NCI-H187 (cell line): ENCODE measurements around the gene PLCH1.

ENCODE experiments used
- DNase-seq, 2 experiments: peaks; one replicate each; lab custom pipeline; 2025; lab: John Stamatoyannopoulos, UW

PLCH1 gene

GRCh38 chr3:155457591-155457990 lies 287.3 kb downstream of the PLCH1 start:
- no peak for DNase-seq

GRCh38 chr3:155455765-155456164 lies 289.1 kb downstream of the PLCH1 start:
- DNase-seq = no peak

GRCh38 chr3:155453512-155453911 lies 291.4 kb downstream of the PLCH1 start:
- DNase-seq = no peak

- no peak for DNase-seq
Observed at GRCh38 chr3:155449613-155450267, 295.1 kb downstream of the PLCH1 start.

GRCh38 chr3:155448531-155448930 lies 296.3 kb downstream of the PLCH1 start:
- no peak for DNase-seq

GRCh38 chr3:155446366-155446765 lies 298.5 kb downstream of the PLCH1 start:
- no peak for DNase-seq

GRCh38 chr3:155444771-155445170 lies 300.1 kb downstream of the PLCH1 start:
- DNase-seq = no peak

GRCh38 chr3:155443815-155444214 lies 301.1 kb downstream of the PLCH1 start:
- DNase-seq = no peak

- no peak for DNase-seq
Observed at GRCh38 chr3:155442072-155442471, 302.8 kb downstream of the PLCH1 start.

GRCh38 chr3:155441506-155441905 lies 303.4 kb downstream of the PLCH1 start:
- DNase-seq = no peak

GRCh38 chr3:155441026-155441425 lies 303.8 kb downstream of the PLCH1 start:
- DNase-seq = no peak

- no peak for DNase-seq
Observed at GRCh38 chr3:155435821-155436220, 309.1 kb downstream of the PLCH1 start.

- no peak for DNase-seq
Observed at GRCh38 chr3:155431856-155432570, 312.9 kb downstream of the PLCH1 start.

- DNase-seq = no peak
Observed at GRCh38 chr3:155428563-155428962, 316.3 kb downstream of the PLCH1 start.

GRCh38 chr3:155426524-155427230 lies 318.2 kb downstream of the PLCH1 start:
- no peak for DNase-seq

- DNase-seq = no peak
Observed at GRCh38 chr3:155425396-155425795, 319.5 kb downstream of the PLCH1 start.

- DNase-seq = no peak
Observed at GRCh38 chr3:155424323-155424710, 320.6 kb downstream of the PLCH1 start.

- DNase-seq = no peak
Observed at GRCh38 chr3:155423526-155424322, 321.1 kb downstream of the PLCH1 start.

- DNase-seq = no peak
Observed at GRCh38 chr3:155420881-155421486, 323.9 kb downstream of the PLCH1 start.

- DNase-seq = no peak
Observed at GRCh38 chr3:155420406-155420805, 324.5 kb downstream of the PLCH1 start.

- no peak for DNase-seq
Observed at GRCh38 chr3:155418407-155418806, 326.5 kb downstream of the PLCH1 start.

- DNase-seq = no peak
Observed at GRCh38 chr3:155417119-155417517, 327.8 kb downstream of the PLCH1 start.
